GM13977 (cell line): ENCODE data around the gene THBS1.

ENCODE experiments used
- DNase-seq: peaks from one replicate; pipeline ENCODE4 v3.0.0; 2012; ENCODE audit warnings: low spot score
- in situ Hi-C: fragments of 300-500 bp; cut with MboI; formaldehyde crosslinking; loops from one replicate; pipeline ENCODE4 v1.12.0; 2022; ENCODE audit warnings: low sequenced_read_pairs, low pct_unique_long_range_greater_than_20kb, mixed read lengths, inconsistent platforms; ENCODE audit not compliant: unreplicated experiment
- TF ChIP-seq, protein P1 (sequence below): IDR thresholded peaks from 2 replicates; pipeline ENCODE4 v1.5.1; 2012; ENCODE audit warnings: mild to moderate bottlenecking, control low read depth; ENCODE audit not compliant: insufficient read depth; ENCODE audit errors: extremely low read depth, missing control alignments

The THBS1 gene

GRCh38 chr15:39594446-39595337 lies 13.8 kb downstream of the THBS1 start:
- TF ChIP-seq, protein P1, sequence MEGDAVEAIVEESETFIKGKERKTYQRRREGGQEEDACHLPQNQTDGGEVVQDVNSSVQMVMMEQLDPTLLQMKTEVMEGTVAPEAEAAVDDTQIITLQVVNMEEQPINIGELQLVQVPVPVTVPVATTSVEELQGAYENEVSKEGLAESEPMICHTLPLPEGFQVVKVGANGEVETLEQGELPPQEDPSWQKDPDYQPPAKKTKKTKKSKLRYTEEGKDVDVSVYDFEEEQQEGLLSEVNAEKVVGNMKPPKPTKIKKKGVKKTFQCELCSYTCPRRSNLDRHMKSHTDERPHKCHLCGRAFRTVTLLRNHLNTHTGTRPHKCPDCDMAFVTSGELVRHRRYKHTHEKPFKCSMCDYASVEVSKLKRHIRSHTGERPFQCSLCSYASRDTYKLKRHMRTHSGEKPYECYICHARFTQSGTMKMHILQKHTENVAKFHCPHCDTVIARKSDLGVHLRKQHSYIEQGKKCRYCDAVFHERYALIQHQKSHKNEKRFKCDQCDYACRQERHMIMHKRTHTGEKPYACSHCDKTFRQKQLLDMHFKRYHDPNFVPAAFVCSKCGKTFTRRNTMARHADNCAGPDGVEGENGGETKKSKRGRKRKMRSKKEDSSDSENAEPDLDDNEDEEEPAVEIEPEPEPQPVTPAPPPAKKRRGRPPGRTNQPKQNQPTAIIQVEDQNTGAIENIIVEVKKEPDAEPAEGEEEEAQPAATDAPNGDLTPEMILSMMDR: no peak
- in situ Hi-C loops: loop anchor here (25.0 kb wide), 2 partner anchors 232 to 482 kb away; no protein-coding TSS in a partner anchor
- no peak for DNase-seq

DNA sequence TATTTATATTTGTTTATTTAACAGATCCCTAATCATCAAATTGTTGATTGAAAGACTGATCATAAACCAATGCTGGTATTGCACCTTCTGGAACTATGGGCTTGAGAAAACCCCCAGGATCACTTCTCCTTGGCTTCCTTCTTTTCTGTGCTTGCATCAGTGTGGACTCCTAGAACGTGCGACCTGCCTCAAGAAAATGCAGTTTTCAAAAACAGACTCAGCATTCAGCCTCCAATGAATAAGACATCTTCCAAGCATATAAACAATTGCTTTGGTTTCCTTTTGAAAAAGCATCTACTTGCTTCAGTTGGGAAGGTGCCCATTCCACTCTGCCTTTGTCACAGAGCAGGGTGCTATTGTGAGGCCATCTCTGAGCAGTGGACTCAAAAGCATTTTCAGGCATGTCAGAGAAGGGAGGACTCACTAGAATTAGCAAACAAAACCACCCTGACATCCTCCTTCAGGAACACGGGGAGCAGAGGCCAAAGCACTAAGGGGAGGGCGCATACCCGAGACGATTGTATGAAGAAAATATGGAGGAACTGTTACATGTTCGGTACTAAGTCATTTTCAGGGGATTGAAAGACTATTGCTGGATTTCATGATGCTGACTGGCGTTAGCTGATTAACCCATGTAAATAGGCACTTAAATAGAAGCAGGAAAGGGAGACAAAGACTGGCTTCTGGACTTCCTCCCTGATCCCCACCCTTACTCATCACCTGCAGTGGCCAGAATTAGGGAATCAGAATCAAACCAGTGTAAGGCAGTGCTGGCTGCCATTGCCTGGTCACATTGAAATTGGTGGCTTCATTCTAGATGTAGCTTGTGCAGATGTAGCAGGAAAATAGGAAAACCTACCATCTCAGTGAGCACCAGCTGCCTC lies 14.7 kb downstream of the THBS1 start:
- TF ChIP-seq, protein P1: no peak
- no peak for DNase-seq
- in situ Hi-C loops: loop anchor here (25.0 kb wide), 2 partner anchors 233 to 483 kb away; no protein-coding TSS in a partner anchor

- TF ChIP-seq, protein P1: no peak
- in situ Hi-C loops: loop anchor here (25.0 kb wide), 2 partner anchors 234 to 484 kb away; no protein-coding TSS in a partner anchor
- DNase-seq: no peak
These were observed 15.6 kb downstream of the THBS1 start for GRCh38 chr15:39596358-39597051.

GRCh38 chr15:39597336-39597735 lies 16.5 kb downstream of the THBS1 start:
- in situ Hi-C loops: loop anchor here (25.0 kb wide), 2 partner anchors 235 to 485 kb away; no protein-coding TSS in a partner anchor
- no peak for DNase-seq
- TF ChIP-seq, protein P1: no peak

DNA sequence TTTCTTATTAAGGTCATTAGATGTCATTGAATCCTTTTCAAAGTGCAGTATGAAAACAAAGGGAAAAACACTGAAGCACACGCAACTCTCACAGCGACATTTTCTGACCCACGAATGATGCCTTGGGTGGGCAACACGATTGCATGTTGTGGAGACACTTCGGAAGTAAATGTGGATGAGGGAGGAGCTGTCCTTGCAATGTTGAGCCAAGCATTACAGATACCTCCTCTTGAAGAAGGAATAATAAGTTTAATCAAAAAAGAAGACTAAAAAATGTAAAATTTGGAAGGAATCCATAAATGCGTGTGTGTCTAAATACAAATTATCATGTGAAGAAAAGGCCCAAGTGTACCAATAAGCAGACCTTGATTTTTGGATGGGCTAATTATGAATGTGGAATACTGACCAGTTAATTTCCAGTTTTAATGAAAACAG lies 16.9 kb downstream of the THBS1 start:
- in situ Hi-C loops: loop anchor here (25.0 kb wide), 2 partner anchors 235 to 485 kb away; no protein-coding TSS in a partner anchor
- TF ChIP-seq, protein P1: no peak
- no peak for DNase-seq
